ENCODE measurements around the gene CREB1.
A peak's percentile ranks its signal among the peaks of the same experiment; 100 is the strongest.
"Not testable (repeated sequence)": the region's sequence is repeated elsewhere in the genome, so short reads cannot be mapped to it uniquely, and the experiment has no call there.

The CREB1 gene

DNA sequence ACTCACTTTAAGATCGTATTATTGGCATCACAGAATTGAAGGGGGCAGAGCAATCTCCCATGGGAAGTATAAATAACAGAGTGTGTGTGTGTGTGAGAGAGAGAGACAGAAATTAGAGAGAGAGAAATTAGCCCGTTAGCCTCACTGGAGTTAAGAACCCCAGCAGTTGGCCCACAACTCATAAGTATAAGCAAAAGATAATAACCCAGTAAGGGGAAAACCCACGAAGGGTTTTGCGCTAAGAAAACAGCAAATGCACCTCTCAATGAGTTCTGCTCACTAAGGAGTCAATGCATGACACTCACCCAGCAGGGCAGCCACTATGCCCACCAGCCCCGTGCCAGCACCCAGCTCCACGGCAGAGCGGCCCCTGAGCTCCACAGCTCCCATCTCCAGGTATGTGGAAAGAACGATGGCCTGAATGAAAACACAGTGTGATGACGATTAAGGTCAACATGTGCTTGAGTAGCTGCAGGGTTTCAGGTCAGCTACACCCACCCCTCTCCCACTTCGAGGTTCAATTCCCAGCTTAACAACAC, 91.8 kb downstream of the CREB1 start:
- DNase-seq, result no peak

DNA sequence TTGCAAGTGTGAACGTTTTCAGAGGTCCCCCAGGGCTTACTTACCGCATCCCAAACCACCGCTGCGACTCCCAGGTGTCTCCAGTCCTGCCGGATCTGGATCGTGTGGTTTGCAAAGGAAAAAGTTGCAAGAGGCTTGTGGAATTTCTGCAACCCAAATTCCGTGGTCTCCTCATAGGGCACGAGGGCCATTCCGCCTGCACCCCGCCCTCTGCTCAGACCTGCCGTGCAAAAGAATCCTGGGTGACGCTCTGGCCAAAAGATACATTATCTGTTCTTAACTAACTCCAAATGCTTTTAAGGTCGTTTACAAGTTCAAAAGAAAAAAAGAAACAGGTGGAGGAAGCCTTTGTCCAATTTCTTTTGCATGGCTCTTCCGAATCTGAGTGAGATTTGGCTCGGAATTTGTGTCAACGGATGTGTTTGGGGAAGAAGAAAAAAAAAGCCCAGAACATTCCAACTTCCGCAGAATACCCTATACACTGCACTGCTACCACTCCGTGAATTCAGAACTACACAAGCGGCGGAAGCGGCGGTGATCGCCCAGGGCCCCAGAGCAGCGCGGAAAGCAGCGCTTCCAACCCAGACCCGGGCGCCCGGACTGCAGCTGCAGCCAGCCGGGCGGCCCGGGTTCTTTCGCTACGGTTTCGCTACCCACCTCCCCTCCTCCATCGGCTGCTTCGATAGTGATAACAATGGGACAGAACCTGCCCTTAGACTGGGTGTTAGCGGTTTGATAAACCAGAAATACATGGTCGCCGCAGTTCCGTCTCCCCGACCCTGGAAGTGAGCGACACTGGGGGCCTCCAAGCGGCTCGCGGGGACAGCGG, 94.6 kb downstream of the CREB1 start:
- DNase-seq, result peak; percentile 71

DNA sequence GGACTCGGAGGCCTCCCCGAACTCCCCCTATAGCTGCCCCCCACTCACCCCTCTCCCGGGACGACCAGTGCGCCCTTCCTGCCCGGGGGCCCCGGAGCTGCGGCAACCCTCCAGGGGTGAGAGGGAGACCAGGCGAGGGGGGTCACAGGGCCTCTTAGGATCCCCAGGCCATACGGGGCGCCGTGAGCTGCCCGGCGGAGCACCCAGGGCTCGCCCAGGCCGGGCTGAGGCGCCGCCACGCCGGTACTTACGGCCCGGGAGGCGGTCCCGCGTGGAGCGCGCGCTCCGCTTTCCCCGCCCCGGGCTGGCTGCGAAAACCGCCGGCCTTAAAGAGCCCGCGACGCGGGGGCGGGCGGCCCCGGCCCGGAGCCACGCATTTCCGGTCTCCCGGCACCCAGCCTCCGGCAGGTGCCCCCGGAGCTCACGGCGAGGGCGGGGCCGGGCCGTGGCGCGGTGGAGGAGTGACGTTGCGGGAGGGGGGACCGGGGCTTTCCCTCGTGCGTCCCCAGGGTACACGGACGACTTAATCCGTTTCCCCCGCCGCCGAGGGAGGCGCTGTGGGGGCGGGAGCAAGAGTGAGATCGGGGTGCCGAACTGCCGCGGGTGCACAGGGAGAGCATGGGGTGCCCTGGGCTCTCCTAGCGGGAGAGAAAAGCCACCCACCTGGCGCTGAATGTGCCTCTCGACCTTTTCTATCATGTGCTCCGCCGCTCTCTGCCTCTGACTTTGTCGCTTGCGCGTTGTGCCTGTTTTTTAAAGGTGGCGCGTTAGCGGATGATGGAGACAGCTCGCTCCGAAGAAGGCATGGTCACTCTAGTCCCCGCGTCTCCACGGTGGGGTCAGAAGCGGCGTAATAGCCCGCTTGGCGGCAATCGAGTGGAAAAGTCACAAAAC, 95.5 kb downstream of the CREB1 start, which contains the start of gene METTL21A:
Gene METTL21A, minus strand, starts transcription at position 381 of the 894 bp plus-strand sequence. CDS start 1,019 bp downstream, outside the sequence.
- peak; percentile 91 for DNase-seq

DNA sequence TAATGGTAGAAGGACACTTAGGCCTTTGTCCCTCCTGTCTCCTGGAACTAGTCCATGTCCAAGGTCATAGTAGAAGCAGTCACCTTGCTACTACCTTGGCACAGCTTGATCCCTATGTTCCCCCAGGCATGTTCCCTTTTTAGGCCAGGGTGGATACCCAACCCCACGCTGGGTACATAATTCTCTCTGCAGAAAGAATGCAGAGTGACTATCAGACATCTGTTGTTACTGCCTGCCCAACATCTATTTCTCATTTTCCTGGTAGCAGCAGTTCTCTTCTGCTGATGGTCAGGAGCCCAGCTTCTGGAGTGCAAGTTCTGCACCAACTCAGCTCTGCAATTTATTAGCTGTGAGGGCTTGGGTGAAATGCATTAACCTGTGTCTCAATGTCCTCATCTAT, 99.8 kb downstream of the CREB1 start:
- DNase-seq, result no peak

DNA sequence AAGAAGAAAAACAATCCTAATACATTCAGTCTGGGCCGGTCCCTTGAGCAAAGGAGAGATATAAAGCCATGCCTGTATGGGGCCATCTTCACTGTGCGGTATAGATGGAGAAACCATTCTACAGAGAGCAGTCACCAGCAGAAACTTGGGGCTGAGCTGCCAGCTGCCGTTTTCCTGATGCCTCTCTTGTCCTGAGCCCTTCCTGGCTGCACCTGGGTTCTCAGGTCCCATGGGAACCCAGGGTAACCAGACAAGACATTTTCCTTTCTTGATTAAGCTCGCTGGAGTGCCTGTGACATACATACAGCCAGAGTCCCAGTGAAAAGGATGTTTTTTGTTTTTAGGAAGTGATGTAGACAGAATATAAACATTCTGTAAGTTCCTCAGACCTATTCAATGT, 100.7 kb downstream of the CREB1 start:
- DNase-seq, result no peak

DNA sequence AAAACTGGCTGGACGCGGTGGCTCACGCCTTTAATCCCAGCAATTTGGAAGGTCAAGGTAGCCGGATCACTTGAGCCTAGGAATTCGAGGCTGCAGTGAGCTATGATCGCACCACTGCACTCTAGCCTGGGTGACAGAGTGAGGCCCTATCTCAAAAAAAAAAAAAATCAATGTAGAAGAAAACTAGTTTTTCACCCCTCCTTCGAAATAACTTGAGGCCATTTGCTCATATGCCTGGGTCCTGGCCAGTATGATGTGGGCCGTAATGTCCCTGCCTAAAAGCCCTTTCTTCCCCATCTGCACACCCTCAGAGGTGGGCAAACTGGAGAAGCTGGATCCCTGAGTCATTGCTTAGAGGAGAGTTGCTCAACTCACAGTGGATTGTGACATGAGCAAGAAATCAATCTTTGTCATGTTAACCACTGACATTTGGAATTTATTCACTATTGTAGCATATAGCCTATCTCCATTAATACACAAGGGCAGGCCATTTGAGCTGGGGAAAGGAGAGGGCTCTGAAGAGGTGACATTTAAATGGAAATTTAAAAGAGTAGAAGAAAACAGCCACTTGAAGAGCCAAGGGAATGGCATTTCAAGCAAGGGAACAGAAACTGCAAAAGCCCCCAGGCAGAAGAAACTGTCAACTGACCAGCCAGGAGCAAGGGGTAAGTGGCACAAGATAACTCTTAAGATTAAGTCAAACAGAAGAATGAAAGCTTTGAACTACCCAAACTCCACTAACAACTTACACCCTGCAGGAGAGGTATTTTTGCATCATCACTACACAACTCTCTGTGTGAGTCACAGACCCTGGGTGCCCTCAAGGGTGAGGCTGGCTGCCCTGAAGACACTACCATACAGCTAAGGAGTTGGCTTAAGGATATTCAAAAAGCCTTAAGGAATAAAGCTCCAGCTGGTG, 103.1 kb downstream of the CREB1 start:
- DNase-seq, result no peak

DNA sequence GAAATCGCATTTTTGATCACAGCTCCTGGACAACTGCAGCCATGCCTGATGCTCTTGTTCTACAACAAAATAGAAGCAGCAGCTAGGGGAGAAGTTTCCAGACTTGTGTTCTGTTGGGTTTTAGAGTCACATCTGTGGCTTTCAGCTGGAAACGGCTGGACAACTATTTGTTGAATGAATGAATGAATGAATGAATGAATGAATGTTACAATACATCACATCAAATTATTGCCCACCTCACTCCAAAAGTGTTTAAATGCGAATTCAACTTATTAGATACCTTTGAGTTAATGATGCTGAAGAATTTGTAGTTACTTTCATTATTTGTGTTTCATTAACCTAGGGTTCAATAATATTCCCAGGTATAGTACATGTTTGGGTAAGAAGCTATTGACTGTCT, 103.9 kb downstream of the CREB1 start:
- DNase-seq, result no peak

DNA sequence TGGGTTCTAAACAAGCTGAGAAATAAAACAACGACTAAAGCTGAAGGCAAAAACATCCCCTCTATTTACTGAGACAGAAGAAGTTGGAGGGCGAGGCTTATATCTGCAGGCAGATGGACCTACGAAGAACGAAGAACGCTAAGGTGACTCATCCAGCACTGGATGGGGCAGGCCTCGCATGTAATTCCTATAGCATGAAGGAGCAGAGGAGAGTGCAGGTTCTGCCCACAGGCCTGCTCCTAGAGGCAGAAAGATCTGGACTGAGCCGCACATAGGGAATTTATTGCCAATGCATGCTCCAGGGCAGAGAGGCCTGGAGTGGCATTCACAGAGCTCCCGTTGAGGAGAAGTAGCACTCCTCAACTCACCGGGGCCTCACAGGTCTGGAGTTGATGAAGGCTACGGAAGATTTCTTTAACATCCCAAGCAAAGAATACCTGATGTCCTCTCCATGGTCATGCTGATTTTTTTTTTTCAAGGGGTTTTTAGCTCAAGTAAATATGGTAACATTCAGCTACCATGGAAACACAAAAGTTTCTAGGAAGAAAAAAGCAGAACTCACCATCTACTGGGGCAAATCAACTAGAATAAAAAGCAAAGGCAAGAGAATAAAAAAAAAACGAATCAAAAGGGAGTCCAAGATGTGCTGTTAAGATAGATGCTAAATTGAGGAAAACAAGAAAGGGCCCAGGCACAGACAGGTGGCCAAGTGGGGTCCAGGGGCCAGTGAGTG, 105.9 kb downstream of the CREB1 start:
- DNase-seq, result no peak

DNA sequence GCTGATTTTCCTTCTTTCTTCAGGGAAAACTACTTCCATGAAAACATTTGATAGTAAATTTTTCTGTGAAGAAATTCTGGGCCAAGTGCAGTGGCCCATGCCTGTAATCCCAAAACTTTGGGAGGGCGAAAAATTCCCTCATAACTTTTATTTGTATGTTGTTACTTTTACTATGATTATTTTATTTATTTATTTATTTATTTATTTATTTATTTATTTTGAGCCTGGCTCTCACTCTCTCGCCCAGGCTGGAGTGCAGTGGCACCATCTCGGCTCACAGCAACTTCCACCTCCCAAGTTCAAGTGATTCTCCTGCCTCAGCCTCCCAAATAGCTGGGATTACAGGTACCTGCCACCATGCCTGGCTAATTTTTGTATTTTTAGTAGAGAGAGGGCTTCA, 109.5 kb downstream of the CREB1 start:
- DNase-seq, result not testable (repeated sequence)

DNA sequence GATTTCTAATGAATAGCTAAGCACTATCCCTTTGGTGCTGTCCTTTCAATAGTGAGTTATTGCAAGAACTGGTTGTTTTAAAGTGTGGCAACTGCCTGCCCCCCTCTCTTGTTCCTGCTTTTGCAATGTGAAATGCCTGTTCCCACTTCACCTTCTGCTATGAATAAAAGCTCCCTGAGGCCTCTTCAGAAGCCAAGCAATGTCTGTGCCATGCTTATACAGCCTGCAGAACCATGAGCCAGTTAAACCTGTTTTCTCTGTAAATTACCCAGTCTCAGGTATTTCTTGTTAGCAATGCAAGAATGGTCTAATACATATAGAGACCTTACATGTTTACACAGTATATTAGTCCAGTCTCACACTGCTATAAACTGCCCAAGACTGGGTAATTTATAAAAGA, 110.4 kb downstream of the CREB1 start:
- no peak for DNase-seq

DNA sequence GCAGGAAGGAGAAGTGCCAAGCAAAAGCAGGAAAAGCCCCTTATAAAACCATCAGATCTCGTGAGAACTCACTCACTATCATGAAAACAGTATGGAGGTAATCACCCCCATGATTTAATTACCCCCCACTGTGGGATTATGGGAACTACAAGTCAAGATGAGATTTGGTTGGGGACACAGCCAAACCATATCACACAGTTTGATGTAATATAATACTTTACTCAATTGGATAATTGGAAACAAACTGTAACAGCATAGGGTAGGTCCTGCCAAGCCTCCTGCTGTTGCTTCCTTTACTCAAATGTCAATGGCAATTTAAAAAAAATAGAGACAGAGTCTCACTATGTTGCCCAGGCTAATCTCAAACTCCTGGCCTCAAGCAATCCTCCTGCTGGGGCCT, 110.9 kb downstream of the CREB1 start:
- DNase-seq, result no peak

DNA sequence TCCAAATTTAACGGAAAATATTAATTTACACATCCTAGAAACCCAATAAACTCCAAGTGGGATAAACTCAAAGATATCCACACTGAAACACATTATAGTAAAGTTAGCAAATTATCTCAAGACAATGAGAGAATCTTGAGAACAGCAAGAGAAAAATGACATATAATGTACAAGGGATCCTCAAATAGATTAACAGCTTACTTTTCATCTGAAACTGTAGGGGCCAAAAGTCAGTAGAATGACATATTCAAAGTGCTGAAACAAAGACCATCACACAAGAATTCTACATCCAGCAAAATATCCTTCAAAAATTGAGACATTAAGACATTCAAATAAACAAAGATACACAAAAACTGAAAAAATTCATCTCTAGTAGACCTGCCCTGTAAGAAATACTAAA, 114.1 kb downstream of the CREB1 start:
- DNase-seq, result no peak

DNA sequence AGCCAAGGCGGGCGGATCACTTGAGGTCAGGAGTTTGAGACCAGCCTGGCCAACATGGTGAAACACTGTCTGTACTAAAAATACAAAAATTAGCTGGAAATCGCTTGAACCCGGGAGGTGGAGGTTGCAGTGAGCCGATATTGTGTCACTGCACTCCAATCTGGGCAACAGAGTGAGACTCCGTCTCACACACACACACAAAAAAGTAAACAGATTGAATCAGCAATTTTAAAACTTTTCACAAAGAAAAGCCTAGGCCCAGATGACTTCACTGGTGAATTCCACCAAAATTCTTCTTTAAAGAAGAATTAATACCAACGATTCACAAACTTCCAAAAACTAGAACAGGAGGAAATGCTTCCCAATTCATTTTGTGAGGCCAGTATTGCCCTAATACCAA, 116.8 kb downstream of the CREB1 start:
- not testable (repeated sequence) for DNase-seq

All from midbrain (tissue), 1 donor.